Measurements from ENCODE around the gene CCDC192.
A peak's percentile ranks its signal among the peaks of the same experiment; 100 is the strongest.

Gene CCDC192

DNA sequence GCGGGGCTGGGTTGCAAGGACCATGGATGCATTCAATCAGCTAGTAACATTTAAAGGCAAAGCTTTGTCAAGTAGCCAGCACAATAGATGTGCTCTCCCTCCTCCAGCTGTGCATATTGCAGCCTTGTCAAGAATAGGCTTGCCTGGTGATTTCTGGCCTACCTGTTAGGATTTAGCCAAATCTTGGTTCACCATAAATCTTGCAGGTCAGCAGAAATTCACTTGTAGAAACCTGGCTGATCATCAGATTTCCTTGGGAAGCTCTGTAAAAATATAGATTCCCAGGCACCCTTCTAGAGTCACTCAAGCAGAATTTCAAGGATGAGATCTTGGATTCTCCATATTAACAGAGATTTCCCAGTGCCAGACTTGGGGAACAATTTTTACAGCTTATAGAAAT lies 228.2 kb downstream of the CCDC192 start:
- Histone ChIP-seq H3K27ac (no peak overlapping the region), H3K4me3 (ENCODE audit: low read depth, low read length) (no peak overlapping the region), H3K36me3 (replicated peaks) (no peaks in the 10 kb centered on the region), H3K27me3 (replicated peaks) (no peaks in the 10 kb centered on the region)
- in situ Hi-C loops (cut with HindIII; ENCODE audit: low pct_ligation_motif_present, low sequenced_read_pairs) = no loop called here
- no peak for DNase-seq
- TF ChIP-seq, protein P1, sequence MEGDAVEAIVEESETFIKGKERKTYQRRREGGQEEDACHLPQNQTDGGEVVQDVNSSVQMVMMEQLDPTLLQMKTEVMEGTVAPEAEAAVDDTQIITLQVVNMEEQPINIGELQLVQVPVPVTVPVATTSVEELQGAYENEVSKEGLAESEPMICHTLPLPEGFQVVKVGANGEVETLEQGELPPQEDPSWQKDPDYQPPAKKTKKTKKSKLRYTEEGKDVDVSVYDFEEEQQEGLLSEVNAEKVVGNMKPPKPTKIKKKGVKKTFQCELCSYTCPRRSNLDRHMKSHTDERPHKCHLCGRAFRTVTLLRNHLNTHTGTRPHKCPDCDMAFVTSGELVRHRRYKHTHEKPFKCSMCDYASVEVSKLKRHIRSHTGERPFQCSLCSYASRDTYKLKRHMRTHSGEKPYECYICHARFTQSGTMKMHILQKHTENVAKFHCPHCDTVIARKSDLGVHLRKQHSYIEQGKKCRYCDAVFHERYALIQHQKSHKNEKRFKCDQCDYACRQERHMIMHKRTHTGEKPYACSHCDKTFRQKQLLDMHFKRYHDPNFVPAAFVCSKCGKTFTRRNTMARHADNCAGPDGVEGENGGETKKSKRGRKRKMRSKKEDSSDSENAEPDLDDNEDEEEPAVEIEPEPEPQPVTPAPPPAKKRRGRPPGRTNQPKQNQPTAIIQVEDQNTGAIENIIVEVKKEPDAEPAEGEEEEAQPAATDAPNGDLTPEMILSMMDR (IDR thresholded peaks at IDR 0.05; ENCODE audit: low read depth, low read length, missing control alignments) = no peak

GRCh38 chr5:127933348-127933747 lies 230.2 kb downstream of the CCDC192 start:
- no peak for DNase-seq
- in situ Hi-C loops (cut with HindIII; ENCODE audit: low pct_ligation_motif_present, low sequenced_read_pairs) = no loop called here
- Histone ChIP-seq H3K36me3 (replicated peaks) (no peaks in the 10 kb centered on the region), H3K4me3 (ENCODE audit: low read depth, low read length) (no peak overlapping the region), H3K27me3 (replicated peaks) (no peaks in the 10 kb centered on the region), H3K27ac (no peak overlapping the region)
- TF ChIP-seq, protein P1 (IDR thresholded peaks at IDR 0.05; ENCODE audit: low read depth, low read length, missing control alignments) = no peak

DNA sequence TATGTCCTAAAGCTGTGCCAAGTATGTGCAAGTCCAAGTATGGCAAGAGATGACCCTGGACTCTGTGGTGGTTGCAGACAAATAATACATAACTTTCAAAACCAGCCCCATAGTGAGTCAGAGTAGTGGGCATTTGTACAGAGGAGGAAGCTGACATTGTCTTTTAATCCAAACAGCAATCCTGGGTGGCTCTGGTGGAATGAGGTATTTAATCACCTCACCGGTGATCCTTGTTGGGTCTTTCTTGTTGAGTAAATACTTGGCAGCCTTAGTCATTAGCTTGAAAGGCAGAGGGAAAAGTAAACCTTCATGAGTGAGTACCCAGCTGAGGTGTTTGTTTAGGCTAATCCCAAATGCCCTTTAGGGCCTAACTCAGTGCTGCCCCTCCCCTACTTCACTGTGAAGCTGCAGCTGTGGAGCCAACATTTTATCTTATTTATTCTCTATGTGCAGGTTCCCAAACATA lies 231.6 kb downstream of the CCDC192 start:
- no peak for DNase-seq
- in situ Hi-C loops (cut with HindIII; ENCODE audit: low pct_ligation_motif_present, low sequenced_read_pairs) = no loop called here

GRCh38 chr5:127935398-127935797 lies 232.2 kb downstream of the CCDC192 start:
- Histone ChIP-seq H3K4me3 (ENCODE audit: low read depth, low read length) (no peak overlapping the region), H3K36me3 (replicated peaks) (no peaks in the 10 kb centered on the region), H3K27me3 (replicated peaks) (no peaks in the 10 kb centered on the region), H3K27ac (no peak overlapping the region)
- DNase-seq = no peak
- TF ChIP-seq, protein P1 (IDR thresholded peaks at IDR 0.05; ENCODE audit: low read depth, low read length, missing control alignments) = no peak
- in situ Hi-C loops (cut with HindIII; ENCODE audit: low pct_ligation_motif_present, low sequenced_read_pairs) = no loop called here

More for the DNA sequence above, 231.6 kb downstream of the CCDC192 start:
- Histone ChIP-seq H3K27me3 (replicated peaks) (no peaks in the 10 kb centered on the region), H3K27ac (no peak overlapping the region), H3K36me3 (replicated peaks) (no peaks in the 10 kb centered on the region), H3K4me3 (ENCODE audit: low read depth, low read length) (no peak overlapping the region)
- TF ChIP-seq, protein P1 (IDR thresholded peaks at IDR 0.05; ENCODE audit: low read depth, low read length, missing control alignments) = peak; percentile 14

DNA sequence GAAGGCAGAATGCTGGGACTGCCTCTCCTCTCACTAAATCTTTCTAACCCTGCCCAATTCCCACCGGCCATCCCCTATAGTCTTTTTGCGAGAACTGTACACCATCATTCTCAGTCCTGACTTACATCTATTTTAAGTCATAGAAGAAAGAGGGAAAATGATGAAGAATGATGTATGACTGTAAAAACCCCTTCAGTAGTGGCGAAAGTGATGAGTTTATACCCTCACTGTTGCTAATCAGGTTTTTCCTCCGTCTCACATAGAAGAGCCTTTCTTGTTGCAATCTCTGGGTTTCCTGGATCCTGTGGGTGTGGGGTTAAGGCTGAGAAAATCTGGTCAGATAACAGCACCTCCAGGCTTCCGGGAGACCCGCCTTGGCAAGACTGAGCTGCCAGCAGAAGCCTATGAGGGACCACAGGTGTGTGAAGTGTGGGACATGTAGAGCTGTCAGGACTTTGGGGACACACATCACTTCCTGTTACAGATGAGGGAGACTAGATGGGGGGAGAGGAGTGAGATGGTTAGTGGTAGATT lies 233.3 kb downstream of the CCDC192 start:
- Histone ChIP-seq H3K36me3 (replicated peaks) (no peaks in the 10 kb centered on the region), H3K27me3 (replicated peaks) (no peaks in the 10 kb centered on the region), H3K27ac (no peak overlapping the region), H3K4me3 (ENCODE audit: low read depth, low read length) (no peak overlapping the region)
- TF ChIP-seq, protein P1 (IDR thresholded peaks at IDR 0.05; ENCODE audit: low read depth, low read length, missing control alignments) = no peak
- no peak for DNase-seq
- in situ Hi-C loops (cut with HindIII; ENCODE audit: low pct_ligation_motif_present, low sequenced_read_pairs) = no loop called here

DNA sequence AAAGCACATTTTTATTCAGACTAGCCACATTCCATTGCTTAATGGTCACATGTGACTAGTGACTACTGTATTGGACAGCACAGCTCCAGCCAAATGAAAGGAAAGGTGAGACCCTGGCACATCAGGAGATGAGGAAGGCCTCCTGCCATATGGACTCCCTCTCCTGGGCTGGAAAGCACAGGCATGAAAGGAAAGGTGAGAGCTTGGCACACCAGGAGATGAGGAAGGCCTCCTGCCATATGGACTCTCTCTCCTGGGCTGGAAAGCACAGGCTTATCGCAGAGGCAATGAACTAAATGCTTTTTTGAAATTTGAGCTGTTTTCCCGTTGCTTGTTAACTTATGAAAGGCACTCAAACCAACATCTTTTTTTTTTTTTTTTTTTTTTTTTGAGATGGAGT lies 235.6 kb downstream of the CCDC192 start:
- TF ChIP-seq, protein P1 (IDR thresholded peaks at IDR 0.05; ENCODE audit: low read depth, low read length, missing control alignments) = no peak
- Histone ChIP-seq H3K4me3 (ENCODE audit: low read depth, low read length) (no peak overlapping the region), H3K27ac (no peak overlapping the region), H3K27me3 (replicated peaks) (no peaks in the 10 kb centered on the region), H3K36me3 (replicated peaks) (no peaks in the 10 kb centered on the region)
- in situ Hi-C loops (cut with HindIII; ENCODE audit: low pct_ligation_motif_present, low sequenced_read_pairs) = no loop called here
- no peak for DNase-seq
